NCI-H1092 treated with DMSO at 0.1 percent for 48 hours (cell line): ENCODE results near the gene TXNRD1.
"Not testable (repeated sequence)": the region's sequence is repeated elsewhere in the genome, so short reads cannot be mapped to it uniquely, and the experiment has no call there.

Experiments
- DNase-seq: peaks from one replicate; lab custom pipeline; 2025; lab: John Stamatoyannopoulos, UW

Gene TXNRD1

GRCh38 chr12:104280717-104281458, 65.3 kb downstream of the TXNRD1 start:
- no peak for DNase-seq

GRCh38 chr12:104281636-104282035, 66.1 kb downstream of the TXNRD1 start:
- no peak for DNase-seq

DNA sequence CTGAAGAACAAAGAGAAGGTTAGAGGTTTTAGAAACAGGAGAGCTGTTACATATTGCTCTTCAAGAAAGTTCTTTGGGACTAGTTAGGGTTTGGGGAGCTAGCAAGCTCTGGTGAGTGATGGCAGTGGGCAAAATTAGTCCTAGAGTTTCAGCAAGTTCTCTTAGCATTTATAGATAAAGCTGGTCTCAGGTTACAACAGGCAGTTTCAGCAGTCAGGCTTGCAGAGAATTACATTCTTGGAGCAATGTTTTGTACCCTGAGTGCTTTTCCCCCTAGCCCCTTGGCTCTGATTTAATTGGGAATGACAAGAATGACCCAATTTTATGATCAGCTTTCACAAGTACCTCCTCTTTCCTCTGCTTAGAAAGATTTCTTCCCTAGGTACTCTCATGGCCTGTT, 66.5 kb downstream of the TXNRD1 start:
- no peak for DNase-seq

DNA sequence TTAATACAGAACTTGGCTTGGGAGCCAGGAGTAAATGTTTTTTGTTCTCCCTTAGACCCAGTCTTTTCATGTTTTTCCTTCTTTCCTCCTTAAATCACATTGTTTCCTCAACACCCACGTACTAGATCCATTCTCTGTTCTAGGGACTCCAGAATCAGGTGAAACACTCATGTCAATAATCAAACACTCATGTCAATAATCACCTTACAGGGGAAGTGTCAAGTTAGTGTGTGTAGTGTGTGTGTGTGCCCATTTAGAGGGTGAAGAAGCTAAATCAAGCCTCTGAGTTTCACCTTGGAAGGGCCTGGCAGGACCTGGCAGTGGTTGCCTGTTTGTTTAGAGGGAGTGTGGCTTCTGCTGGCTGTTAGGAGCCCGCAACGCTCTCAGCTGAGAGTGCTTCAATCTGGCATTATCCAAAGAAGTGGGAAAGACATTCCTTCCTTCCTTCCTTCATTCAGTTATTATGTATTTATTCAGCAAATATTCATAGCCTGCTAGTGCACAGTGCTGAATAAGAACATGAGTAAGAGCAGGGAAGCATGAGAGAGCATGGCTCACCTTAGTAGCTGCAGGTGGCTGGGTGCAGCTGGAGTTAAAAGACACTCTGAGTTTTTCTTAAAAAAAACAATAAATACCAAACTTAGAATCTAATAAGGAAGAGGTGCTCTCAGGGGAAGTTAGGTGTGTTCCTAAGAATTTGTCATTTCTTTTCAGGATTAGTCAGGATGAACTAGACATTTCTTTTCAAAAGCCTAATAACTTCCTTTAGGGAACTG, 70.3 kb downstream of the TXNRD1 start:
- DNase-seq: peak; percentile 38

- DNase-seq: peak; percentile 89
Observed at GRCh38 chr12:104286516-104287482, 71.2 kb downstream of the TXNRD1 start.

- peak; percentile 82 for DNase-seq
Observed at GRCh38 chr12:104288635-104289274, 73.2 kb downstream of the TXNRD1 start.

DNA sequence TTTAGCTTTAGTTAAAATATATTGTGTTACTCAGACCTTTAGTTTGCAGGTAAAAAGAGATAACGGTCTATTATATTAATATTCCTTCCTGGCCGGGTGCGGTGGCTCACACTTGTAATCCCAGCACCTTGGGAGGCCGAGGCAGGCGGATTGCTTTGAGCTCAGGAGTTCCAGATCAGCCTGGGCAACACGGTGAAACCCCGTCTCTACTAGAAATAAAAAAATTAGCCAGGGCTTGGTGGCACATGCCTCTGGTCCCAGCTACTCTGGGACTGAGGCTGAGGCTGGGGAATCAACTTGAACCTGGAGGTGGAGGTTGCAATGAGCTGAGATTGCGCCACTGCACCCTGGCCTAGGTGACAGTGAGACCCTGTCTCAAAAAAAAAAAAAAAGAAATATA, 74.7 kb downstream of the TXNRD1 start:
- no peak for DNase-seq

DNA sequence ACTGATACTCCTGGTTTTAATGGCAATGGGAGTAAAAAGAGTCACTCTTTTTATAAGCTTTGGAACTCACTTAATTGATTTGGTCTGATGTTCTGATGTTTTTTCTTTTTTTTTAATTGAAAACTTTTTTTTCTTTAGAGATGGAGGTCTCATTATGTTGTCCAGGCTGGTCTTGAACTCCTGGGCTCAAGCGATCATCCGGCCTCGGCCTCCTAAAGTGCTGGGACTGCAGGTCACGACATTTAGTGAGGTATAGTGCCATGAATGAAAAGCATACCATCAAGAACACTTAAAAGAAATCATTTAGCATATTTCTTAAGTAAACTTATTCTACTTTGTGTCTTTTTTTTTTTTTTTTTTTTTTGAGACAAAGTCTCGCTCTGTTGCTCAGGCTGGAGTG, 75.3 kb downstream of the TXNRD1 start:
- DNase-seq: no peak

DNA sequence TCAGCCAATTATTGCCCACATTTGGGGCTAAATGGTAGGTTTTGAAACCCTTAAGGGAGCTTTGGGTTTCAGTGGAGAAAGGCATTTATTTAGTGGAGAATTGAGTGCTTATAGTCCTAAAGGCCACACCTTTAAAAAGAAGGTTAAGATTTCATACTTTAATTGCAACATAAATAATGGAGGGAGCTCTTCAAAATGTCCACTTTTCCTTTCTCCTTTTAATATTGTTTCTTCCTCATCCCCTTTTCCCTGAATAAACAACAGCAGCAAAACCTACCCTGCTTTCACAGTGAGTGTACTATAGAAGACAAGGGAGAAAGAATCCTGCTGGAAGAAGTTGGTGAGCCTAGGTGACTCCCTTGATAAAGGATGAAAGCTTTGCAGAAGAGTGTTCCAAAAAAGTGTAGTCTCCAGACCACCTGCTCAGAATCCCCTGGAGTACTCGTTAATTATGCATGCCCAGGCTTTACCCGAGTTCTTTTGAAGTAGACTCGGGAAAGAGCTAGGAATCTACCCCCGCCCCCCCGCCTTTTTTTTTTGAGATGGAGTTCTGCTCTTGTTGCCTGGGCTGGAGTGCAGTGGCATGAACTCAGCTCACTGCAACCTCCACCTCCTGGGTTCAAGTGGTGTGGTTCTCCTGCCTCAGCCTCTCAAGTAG, 76.4 kb downstream of the TXNRD1 start:
- no peak for DNase-seq

GRCh38 chr12:104292872-104293794, 77.6 kb downstream of the TXNRD1 start:
- no peak for DNase-seq

- DNase-seq: not testable (repeated sequence)
Observed at GRCh38 chr12:104294158-104294859, 78.7 kb downstream of the TXNRD1 start.

GRCh38 chr12:104294927-104295668, 79.5 kb downstream of the TXNRD1 start:
- DNase-seq: no peak

- DNase-seq: no peak
Observed at GRCh38 chr12:104295954-104296353, 80.4 kb downstream of the TXNRD1 start.

- no peak for DNase-seq
Observed at GRCh38 chr12:104296718-104297117, 81.1 kb downstream of the TXNRD1 start.

DNA sequence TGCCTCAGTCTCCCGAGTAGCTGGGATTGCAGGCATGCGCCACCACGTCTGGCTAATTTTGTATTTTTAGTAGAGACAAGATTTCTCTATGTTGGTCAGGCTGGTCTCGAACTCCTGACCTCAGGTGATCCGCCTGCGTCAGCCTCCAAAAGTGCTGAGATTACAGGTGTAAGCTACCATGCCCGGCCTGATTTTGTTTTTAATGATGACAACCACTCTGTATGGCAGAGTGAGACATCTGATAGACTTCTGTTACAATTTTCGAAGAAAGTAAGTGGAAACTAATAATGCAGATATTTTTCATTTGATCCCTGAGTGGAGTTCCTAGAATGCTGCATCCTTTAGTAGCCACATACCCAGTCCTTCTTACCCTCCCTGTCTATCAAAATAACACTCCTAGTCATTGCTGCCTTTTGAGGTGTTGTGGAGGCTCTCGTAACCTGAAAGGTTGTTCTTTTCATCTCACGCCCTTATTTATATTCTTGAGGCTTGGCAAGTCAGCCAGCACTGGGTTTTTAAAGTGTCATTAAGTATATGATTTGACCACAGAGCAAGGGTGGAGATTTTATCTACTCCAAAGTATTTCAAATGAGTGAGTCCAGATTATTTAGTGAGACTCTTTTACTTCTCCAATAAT, 82.0 kb downstream of the TXNRD1 start:
- DNase-seq: no peak

GRCh38 chr12:104299842-104300481, 84.4 kb downstream of the TXNRD1 start:
- DNase-seq: no peak

- no peak for DNase-seq
Observed at GRCh38 chr12:104303538-104304151, 88.1 kb downstream of the TXNRD1 start, which contains the start of gene EID3. TSS of gene EID3 (plus strand) at chr12:104303739. CDS start at chr12:104303935, 196 bp downstream.
